IPS DF 4.7 (cell line): ENCODE data around the gene CTF1.

ENCODE experiments used
- DNase-seq: peaks from one replicate; pipeline ENCODE4 v3.0.0-alpha.2; 2013; ENCODE audit warnings: low spot score; ENCODE audit errors: extremely low read depth

Gene CTF1

GRCh38 chr16:30907064-30907463 lies 10.7 kb downstream of the CTF1 start:
- no peak for DNase-seq

GRCh38 chr16:30910427-30911029 lies 14.1 kb downstream of the CTF1 start:
- DNase-seq: no peak

GRCh38 chr16:30912794-30913412 lies 16.5 kb downstream of the CTF1 start:
- no peak for DNase-seq

DNA sequence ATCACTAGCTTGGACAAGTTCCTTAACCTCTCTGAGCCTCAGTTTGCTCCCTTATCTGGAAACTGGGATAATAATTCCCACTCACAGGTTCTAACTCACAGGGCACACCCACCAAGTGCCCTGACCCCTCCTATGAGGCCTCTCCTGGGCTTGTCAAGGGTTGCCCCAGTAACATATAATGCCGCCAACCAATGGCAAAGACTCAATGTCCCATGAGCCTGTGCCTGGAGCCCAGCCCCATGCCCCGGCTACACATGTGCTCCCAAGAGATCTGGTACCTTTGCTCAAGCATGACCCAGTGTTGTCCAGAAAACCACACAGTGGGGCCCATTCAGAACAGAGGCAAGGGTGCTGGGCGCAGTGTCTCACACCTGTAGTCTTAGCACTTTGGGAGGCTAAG lies 18.4 kb downstream of the CTF1 start:
- DNase-seq: no peak

DNA sequence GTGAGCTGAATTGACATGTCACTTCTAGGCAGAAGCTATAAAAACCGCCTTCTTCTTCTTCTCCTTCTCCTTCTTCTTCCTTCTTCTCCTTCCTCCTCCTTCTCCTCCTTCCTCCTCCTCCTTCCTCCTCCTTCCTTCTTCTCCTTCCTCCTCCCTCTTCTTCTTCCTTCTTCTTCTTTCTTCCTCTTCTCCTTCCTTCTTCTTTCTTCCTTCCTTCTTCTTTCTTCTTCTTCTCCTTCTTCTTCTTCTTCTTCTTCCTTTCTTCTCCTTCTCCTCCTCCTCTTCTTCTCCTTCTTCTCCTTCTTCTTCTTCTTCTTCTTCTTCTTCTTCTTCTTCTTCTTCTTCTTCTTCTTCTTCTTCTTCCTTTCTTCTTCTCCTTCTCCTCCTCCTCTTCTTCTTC lies 22.2 kb downstream of the CTF1 start:
- DNase-seq: no peak

- no peak for DNase-seq
Observed at GRCh38 chr16:30920891-30921290, 24.5 kb downstream of the CTF1 start.

GRCh38 chr16:30921459-30921747 lies 25.0 kb downstream of the CTF1 start:
- no peak for DNase-seq

DNA sequence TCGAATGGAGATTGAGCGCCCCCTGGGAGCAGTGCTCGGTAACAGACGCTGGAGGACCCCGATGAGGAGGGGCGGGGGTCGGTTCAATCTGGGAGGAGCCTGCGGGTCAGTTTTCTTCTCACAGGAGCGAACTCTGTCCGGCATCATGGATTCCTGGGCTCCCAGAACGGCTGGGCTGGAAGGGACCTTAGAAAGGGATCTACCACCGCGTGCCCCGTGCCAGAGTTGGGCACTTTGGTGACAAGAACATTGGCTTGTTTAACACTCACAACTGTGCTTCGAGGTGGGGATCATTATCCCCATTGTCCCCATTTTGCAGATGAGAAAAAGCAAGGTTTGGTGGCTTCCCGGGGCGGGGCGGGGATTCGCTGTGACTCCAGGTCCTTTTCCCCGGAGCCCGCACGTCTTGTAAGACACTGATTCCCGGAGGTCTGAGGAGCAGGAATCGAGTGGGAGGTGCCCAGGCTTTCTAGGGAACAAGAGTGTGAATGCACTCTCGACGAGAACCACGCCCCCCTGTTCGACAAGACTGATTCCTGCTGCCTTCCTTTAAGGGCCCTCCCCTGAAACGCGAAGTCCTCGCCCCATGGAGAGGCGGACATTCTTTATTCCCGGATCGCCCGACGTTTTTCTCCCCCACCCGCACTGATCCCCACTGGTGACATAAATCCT lies 25.5 kb downstream of the CTF1 start:
- DNase-seq: peak; percentile 80

GRCh38 chr16:30922420-30922959 lies 26.1 kb downstream of the CTF1 start:
- DNase-seq: peak; percentile 97

DNA sequence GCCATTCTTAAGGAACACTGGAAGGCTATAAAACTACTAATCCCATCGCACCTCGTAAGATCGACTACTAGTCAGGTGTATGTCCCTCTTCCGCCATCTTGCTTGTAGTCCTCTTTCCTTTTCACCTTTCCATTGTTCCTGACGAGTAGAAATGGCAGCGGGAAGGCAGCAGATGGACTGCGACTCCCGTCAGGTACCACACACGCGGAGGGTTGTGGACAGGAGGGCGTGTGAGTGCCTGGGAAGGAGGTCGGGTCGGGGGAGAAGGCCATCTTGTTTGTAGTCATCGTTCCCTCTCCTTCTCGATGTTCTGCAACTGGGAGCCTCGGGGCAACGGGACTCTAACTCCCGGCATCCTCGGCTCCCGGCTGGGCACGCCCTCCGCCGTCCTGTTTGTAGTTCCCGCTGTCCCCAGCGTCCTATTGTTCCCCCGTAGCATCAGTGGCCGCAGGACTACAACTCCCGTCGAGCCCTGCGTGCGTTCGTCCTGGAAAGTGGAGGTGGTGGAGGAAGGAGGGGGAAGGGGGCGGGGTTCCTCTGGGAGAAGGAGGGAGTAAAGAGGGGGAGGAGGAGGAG lies 26.6 kb downstream of the CTF1 start:
- DNase-seq: peak; percentile 98

DNA sequence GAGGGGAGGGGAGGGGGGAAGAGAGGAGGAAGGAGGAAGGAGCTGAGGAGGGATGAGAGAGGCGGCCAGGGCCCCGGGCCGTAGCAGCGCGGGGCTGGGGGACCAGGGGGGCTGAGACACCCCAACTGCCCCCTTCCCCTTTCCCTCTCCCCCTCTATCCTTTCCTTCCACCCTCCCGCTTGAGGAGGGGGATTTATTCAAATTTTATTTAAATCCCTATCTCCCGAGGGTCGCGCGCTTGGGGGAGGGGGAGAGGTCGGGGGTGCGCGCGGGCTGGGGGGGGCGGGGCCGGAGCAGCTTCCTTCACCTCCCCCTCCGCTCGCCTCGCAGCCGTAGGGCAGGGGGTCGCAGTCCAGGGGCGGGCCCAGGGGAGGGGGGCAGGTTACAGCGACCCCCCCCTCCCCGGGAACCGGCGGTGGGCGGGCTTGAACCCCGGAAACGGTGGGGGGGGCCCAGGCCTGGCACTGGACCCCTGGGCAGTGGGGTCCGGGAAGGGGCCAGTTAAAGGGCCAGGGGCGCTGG lies 27.2 kb downstream of the CTF1 start, which contains the start of gene FBXL19:
FBXL19 (plus strand) TSS at position 19 of the 522 bp plus-strand sequence. CDS start 2,183 bp downstream, outside the sequence.
- no peak for DNase-seq

- DNase-seq: no peak
Observed at GRCh38 chr16:30924076-30924912, 27.9 kb downstream of the CTF1 start.

DNA sequence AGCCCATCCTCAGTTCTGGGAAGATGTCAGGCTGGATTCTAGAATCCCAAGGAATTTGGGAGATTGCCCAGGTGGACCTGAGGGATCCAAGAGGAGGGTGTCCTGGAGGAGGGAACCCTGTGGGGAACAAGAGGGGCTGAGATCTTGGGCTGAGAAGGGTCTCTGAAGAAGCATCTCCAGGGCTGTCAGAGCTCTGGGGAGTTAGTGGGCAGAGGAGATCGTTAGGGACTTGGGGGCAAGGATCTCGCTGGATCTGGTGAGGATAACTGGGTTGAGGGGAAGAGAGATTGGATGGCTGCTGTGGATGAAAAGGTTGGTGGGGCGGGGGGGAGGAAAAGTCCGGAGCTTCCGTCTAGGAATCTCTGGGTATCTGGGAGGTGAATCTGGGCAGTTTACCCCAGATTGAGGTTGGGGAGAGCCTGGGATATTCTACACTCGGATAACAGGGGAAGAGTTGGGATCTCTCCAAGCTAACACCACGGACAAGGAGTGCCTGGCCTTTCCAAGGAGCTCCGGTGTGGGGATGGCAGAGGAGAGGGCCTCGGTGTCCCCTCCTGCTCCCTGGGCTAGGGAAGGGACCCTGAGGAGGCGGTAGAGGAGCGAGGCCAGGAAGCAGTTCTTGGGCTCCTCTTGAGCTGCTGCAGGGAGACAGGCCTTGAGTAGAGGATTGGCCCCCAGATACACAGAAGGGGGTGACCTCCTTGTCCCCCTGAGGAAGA lies 28.7 kb downstream of the CTF1 start:
- no peak for DNase-seq

GRCh38 chr16:30925632-30925987 lies 29.2 kb downstream of the CTF1 start:
- DNase-seq: no peak

DNA sequence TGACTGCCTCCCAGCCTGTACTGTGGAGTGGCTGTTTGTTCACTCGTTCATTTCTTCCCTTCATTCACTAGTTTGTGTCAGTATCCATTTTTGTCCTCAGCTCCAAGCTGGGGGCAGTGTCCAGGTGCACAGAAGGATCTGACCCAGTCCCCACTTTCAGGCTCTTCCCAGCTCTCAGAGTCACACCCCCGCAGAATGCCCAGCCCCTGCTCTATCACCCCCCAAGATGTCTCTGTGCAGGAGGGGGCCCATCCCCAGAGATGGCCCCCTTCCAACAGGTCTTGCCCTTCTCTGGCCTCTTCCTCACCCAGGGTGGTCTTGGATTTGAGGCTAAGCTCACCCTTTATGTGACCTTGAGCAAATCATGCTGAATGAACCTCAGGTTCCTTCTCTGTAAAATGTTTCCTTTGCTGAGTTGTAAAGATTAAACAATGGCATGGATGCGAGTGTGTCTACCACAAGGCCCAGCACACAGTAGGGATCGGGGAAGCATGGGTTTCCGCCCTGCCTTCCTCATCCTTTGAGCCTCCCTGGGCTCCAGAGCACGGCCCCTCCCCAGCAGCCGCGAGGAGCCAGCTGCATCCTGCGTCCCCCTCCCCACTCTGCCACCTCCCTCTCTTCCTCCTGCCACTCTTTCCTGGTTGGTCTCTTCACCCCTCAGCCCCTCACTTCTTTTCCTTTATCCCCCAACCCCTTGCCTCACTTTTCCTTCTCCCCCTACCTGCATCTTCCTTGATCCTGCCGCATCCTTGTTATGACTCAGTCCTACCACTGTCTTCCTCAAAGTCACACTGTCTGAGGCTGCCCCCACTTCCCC lies 29.8 kb downstream of the CTF1 start:
- DNase-seq: no peak

DNA sequence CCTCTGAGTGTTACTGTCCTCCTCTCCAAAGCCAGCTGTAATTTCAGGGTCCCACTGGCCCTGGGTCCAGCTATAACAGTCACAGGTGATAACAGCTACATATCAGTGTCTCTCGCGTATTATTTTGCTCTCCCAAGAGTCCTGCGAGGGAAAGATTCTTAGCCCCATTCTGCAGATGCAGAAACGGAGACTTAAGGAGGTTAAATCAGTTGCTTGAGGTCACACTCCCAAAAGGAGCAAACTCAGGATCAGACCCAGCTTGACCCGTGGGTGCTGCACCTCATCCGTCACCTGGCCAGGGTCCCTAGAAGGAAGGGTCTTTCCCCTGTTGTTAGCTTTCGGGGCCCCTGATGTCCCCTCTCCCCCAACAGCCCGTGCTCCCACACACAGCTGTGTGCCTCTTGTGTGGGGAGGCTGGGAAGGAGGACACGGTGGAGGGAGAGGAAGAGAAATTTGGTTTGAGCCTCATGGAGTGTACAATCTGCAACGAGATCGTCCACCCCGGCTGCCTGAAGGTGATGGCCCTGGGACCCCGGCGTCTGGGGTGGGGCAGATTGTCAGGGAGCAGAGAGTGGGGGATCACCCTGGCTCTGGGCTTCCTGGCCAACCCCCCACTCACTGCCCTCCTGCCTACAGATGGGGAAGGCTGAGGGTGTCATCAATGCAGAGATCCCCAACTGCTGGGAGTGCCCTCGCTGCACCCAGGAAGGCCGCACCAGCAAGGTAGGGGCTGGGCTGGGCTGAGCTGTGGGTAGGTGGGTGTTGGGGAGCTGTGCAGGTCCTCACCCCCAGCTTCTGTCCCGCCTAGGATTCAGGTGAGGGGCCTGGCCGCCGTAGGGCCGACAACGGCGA lies 30.7 kb downstream of the CTF1 start:
- DNase-seq: no peak

GRCh38 chr16:30927789-30928378 lies 31.5 kb downstream of the CTF1 start:
- no peak for DNase-seq

- no peak for DNase-seq
Observed at GRCh38 chr16:30928390-30928789, 32.0 kb downstream of the CTF1 start.
